ENCODE results near the gene IL17C.
"Not testable (repeated sequence)": the region's sequence is repeated elsewhere in the genome, so short reads cannot be mapped to it uniquely, and the experiment has no call there.

Gene IL17C

DNA sequence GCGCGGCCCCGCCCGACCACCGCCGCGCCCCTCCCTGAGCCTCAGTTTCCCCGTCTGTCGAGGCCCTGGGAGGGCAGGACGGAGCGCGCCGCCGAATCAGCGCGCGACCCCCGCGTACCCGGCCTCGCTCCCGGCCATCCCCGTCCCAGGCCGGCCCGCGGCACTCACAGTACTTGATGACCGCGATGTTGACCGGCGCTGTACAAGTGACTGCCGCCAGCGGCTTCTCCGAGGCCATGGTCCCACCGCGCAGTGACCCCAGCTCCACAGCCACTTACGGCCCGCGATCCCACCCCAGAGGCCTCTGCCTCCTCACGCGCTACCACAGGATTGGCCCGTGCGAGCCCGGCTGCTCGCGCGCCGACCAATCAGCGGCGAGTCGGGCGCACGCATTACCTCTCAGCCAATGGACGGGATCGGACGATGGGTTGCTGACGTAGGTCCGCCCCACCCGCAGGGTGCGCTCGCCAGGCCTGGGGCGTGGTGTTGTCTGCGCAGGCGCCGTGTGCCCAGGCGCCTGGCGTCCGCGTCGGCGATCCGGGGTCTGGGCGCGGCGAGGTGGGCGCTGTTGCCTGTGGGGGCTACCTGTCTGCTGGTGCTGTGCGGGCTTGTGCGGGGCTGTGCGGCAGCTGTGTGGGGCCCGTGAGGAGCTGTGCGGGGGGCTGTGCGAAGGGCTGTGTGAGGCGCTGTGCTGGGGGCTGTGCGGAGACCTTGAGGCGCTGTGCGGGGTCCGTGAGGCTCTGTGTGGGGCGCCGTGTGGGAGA, 24.7 kb downstream of the IL17C start, which contains the start of gene MVD:
TSS of gene MVD (minus strand) at position 249 of the 764 bp plus-strand sequence. CDS start at position 238, 11 bp downstream.
- DNase-seq: peak; percentile 97

DNA sequence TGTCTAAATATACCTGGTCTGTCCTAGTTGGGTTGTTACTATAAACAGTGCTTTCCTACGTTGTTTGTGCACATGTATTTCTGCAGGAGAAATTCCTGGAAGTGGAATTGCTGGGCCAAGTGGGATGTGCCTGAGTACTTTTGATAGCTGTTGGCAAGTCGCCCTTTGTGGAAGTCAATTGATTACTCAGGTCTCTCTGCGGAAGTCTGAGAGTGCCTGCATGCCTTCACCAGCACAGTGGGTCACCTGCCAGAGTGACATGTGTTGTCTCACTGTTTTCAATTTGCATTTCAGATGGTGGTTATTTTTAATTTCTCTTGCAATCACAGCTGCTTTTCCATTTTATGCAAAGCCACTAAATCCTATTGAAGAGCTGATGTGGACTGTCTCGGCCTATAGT, 26.8 kb downstream of the IL17C start:
- DNase-seq: no peak

DNA sequence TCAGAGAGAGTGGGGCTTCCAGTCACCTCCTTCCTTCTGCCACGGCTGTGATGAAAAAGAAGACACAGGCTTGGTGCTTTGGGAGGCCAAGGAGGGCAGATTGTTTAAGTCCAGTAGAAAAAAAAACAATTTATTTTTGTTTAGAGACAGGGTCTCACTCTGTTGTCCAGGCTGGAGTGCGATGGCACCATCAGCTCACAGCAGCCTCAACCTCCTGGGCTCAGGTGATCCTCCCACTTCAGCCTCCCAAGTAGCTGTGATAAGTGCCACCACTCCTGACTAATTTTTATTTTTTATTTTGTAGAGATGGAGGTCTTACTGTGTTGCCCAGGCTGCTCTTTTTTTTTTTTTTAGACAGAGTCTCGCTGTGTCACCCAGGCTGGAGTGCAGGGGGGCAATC, 27.2 kb downstream of the IL17C start:
- no peak for DNase-seq

DNA sequence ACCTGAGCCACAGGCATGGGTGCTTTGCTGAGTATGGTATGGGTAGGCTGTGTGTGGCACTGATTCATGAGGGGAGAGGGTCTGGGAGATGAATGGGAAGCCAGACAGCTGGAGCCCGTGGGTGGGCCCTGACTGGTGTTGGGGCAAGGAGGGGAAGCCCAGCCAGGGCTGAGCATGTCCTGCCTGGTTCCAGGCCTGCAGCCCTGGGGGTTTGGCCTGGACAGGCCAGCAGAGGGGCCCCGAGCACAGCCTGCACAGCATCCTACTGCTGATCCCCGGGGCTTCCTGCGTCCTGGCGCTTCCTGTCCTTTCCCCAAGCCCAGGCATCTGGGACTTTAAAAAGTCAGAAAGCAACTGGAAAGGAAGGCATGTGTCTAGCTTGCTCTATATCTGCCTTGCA, 29.1 kb downstream of the IL17C start:
- no peak for DNase-seq

DNA sequence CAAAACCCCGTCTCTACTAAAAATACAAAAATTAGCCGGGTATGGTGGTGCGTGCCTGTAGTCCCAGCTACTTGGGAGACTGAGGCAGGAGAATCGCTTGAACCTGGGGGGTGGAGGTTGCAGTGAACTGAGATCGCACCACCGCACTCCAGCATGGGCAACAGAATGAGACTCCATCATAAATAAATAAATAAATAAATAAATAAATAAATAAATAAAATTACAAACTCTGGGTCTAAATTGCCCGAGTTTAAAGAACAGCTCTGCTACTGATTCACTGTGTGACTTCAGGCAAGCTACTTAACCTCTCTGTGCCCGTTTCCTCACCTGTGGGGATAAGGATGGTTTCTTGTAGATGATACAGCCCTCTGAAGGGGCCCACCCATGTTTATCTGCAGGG, 31.1 kb downstream of the IL17C start:
- DNase-seq: not testable (repeated sequence)

DNA sequence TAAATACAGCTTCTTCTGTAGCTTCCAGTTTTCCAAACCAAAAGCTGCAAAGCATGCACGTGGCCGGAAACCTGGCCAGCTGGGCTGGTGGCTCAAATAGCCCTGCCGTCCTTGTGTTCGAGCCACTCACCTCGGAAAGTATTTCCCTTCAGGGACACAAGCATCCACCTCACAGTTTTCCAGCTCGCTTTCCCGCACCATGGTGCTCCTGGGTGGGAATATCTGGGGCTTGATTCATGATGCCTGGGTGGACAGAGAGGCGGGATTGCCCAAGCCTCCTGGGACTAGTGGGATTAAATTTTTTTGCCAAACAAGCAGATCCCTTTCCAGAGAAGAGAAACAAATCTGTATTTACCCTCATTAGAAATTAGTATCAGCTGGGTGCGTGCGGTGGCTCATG, 31.6 kb downstream of the IL17C start:
- DNase-seq: peak; percentile 20

GRCh38 chr16:88671806-88672205, 33.4 kb downstream of the IL17C start:
- DNase-seq: no peak

DNA sequence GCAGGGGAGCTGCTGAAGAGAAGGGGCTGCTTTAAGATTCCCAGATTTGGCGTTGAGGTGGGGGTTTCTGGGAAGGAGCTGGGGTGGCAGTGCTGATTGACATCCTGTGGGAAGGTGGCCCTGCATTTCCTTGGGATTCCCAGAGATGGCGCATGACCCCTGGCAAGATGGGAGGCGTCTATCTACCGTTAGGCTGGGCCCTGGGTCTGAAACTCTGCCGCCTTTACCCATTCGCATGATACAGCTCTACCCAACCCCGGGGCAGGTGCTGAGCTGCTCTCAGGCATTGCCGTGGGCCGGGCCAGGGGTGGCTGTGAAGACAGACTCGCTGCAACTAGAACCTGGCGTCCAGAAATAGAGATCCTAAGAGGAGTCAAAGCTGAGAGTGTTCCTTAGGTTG, 34.4 kb downstream of the IL17C start:
- DNase-seq: no peak

- DNase-seq: no peak
These were observed 35.5 kb downstream of the IL17C start for GRCh38 chr16:88673716-88674379.

DNA sequence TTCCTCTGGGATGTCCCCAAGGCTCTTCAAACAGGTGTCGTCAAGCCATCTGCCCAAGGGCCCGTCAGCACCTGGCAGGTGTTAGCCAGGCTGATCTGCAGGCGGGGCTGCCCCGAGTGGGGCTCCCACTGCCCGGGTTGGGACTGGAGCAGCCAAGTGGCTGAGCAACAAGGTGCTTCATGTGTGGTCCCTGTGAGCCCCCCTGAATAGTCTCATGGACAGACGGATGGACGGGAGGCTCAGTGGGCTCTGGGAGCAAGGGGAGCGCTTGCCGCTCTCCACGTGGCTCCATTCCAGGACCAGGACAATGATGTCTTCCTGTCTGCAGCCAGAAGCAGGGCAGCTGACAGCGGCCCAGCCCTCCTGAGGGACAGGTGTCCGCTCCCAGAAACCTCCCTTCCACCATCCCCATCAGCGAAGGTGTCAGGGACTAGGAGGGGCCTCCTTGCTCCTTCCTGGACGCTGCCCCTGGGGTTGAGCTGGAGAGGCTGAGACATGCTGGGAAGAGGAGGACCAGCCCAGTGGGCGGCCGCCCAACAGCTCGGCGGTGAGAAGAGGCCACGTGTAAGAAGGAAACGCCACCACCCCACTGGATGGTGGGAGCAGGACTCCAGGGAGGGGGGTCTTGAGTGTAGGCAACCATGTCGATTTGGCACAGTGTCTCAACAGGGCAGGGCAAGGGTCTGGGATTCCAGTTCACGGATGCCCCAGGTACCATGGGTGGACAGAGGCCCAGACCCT, 38.3 kb downstream of the IL17C start:
- DNase-seq: no peak

DNA sequence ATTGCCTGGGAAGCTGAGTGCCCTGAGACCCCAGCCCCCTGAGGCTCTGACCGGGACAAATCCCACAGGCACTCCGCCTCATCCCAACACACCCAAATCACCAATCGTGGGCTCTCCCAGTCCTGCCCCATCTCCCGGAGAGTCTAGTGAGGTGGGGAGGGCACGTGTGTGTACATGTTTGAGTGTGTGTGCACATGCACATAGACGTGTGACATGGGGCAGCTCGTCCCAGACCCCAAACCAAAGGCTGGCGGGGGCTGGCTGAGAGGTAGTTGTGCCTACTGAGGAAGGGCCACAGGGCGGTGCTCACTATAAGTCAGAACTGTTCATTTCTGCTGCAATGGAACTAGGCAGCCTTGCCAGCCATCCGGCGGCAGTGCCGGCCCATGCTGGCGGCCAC, 39.3 kb downstream of the IL17C start:
- no peak for DNase-seq

DNA sequence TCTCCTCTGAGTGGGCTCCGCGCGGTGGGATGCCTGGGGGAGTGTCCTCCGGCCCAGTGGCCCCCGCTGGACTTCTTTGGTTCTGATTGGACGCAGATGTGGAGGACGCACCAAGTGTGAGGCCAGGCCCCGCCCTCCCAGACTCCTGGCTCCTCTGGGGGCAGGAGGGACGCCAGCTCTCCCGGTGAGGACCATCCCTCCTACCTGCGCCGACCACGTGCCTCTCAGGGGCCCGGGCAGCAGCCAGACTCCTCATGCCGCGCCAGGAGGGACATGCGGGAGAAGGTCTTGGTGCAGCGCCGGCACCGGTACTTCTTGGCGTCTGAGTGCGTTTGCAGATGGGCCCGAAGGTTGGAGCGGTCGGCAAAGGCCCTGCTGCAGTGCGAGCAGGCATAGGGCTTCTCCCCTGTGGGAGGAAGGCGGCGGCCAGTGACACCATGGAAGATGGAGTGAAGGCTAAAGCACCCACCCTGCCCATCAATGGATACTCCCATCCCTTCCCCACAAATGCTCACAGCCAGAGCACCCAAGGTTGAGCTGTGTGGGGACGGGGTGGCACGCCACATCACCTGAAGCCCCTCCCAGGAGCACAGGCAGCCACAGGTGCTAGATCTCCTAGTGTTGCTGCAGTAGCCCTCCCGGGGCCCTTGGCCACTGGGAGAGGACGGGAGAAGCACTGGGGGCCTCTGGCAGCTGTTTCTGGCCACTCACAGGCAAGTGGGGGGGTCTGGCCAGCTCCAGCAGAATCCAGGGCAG, 40.0 kb downstream of the IL17C start:
- DNase-seq: no peak

GRCh38 chr16:88680554-88681083, 42.2 kb downstream of the IL17C start:
- DNase-seq: no peak

- no peak for DNase-seq
These were observed 42.8 kb downstream of the IL17C start for GRCh38 chr16:88681084-88681680.

GRCh38 chr16:88681709-88682451, 43.5 kb downstream of the IL17C start:
- DNase-seq: no peak

- DNase-seq: no peak
These were observed 46.3 kb downstream of the IL17C start for GRCh38 chr16:88684569-88685155.

DNA sequence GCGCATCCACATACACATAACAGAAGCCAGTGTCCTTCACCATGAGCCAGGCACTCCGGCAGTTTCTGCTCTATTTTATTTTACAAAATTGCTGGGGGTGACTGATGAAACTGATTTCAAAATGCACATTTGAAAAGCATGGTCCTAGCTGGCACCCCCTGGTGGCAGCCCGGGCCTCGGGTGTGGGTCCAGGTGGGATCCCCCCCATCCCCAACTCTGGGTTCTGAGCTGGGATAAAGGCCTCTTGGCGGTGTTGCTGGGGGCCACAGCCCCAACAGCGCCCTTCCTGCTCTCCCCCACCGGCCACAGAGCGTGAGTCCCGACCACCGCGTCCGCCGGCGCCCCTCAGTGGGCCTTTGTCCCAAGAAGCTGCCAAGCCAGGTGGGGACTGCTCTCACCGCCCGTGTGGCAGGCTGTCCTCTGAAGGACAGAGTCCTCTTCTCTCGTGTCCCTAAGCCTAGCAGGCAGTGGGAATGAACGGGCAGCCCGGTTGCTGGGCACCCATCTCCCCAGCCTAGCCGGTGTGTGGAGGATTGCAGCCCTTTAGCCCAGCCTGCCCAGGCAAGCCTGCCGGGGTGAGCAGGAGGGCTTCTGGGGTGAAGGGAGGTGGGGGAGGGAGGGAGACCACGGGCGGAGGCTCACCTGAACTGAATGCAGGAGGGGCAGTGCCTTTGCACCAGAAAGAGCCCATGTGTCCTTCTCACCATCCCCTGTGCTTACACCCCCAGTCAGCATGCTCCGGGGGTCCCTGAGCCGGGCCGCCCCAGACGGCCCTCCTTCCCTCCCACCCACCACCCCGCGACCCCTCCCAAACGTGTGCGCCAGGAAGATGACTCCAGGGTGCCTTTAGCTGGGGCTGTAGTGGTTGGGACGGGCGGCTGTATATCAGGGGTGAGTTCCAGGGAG, 47.0 kb downstream of the IL17C start:
- DNase-seq: peak; percentile 55

- no peak for DNase-seq
These were observed 47.7 kb downstream of the IL17C start for GRCh38 chr16:88686062-88686438.

DNA sequence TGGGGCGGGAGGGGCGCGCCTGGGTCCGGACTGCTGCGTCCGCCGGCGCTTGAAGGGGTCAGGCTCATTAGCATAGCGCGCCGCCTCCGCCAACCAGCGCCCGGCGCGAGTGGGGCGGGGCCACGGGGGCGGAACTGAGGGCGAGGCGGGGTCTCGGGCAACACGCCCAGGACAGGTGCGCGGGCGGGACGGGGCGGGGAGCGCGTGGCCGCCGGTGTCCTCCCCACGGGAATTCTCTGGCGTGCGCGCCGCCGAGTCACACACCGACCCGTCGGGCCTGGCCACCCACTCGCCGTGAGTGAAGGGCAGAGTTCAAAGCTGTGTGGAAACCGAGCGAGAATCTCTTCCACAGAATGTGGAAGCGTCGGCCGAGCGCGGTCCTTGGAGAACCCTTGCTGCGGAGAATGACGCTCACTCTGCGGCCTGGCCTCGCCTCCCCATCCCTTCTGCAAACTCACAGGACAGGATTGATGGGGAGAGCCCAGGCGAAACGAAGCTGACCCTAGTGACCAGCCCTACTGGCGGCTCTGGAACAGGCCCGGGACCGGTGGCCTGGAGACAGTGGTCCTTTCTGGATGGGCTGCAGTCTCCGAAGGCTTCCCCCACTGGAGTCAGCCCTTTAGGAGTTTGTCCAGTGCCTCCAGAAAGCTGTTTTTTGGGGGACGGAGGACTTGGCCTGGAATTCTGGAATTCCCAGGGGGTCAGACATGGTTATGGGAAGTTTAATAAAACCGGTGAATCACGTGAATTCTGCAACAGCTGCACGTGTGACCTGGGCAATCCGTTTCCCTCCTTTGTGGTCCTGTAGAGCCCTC, 48.3 kb downstream of the IL17C start, which contains the start of gene SNAI3:
TSS of gene SNAI3 (minus strand) at position 69 of the 815 bp plus-strand sequence. CDS start 101 bp downstream, outside the sequence.
- DNase-seq: peak; percentile 29
